Measurements from ENCODE around the gene PAOX.
"Not testable (repeated sequence)": the region's sequence is repeated elsewhere in the genome, so short reads cannot be mapped to it uniquely, and the experiment has no call there.

The PAOX gene

GRCh38 chr10:133385214-133385613 is 6.2 kb downstream of the PAOX start:
- DNase-seq (ENCODE audit: low read depth, low spot score): no peak

- DNase-seq (ENCODE audit: low read depth, low spot score): not testable (repeated sequence)
Observed at GRCh38 chr10:133386951-133387350, 7.9 kb downstream of the PAOX start.

- no peak for DNase-seq (ENCODE audit: low read depth, low spot score)
Observed at GRCh38 chr10:133388236-133388972, 9.3 kb downstream of the PAOX start.

- DNase-seq (ENCODE audit: low read depth, low spot score): no peak
Observed at GRCh38 chr10:133388973-133389818, 10.1 kb downstream of the PAOX start.

GRCh38 chr10:133390597-133391248 is 11.7 kb downstream of the PAOX start:
- no peak for DNase-seq (ENCODE audit: low read depth, low spot score)

- DNase-seq (ENCODE audit: low read depth, low spot score): no peak
Observed at GRCh38 chr10:133391249-133391635, 12.2 kb downstream of the PAOX start.

GRCh38 chr10:133391761-133392518 is 12.9 kb downstream of the PAOX start:
- DNase-seq (ENCODE audit: low read depth, low spot score): no peak

- no peak for DNase-seq (ENCODE audit: low read depth, low spot score)
Observed at GRCh38 chr10:133393401-133394063, 14.5 kb downstream of the PAOX start.

- DNase-seq (ENCODE audit: low read depth, low spot score): peak; percentile 86
Observed at GRCh38 chr10:133394064-133394663, 15.1 kb downstream of the PAOX start, which contains the start of gene MTG1. Gene MTG1, plus strand, starts transcription at chr10:133394157. Its CDS starts 64 bp downstream, at chr10:133394221.

- no peak for DNase-seq (ENCODE audit: low read depth, low spot score)
Observed at GRCh38 chr10:133394801-133395221, 15.7 kb downstream of the PAOX start.

GRCh38 chr10:133396035-133396624 is 17.1 kb downstream of the PAOX start:
- no peak for DNase-seq (ENCODE audit: low read depth, low spot score)

GRCh38 chr10:133397938-133398337 is 18.9 kb downstream of the PAOX start:
- no peak for DNase-seq (ENCODE audit: low read depth, low spot score)

- DNase-seq (ENCODE audit: low read depth, low spot score): no peak
Observed at GRCh38 chr10:133399123-133399601, 20.1 kb downstream of the PAOX start.

GRCh38 chr10:133400624-133401424 is 21.8 kb downstream of the PAOX start:
- DNase-seq (ENCODE audit: low read depth, low spot score): no peak

GRCh38 chr10:133401500-133401899 is 22.4 kb downstream of the PAOX start:
- no peak for DNase-seq (ENCODE audit: low read depth, low spot score)

- no peak for DNase-seq (ENCODE audit: low read depth, low spot score)
Observed at GRCh38 chr10:133401981-133402725, 23.1 kb downstream of the PAOX start.

GRCh38 chr10:133403359-133403758 is 24.3 kb downstream of the PAOX start:
- DNase-seq (ENCODE audit: low read depth, low spot score): no peak

GRCh38 chr10:133403784-133404183 is 24.7 kb downstream of the PAOX start:
- no peak for DNase-seq (ENCODE audit: low read depth, low spot score)

Measured in activated naive CD8-positive, alpha-beta T cell treated with anti-CD3 and anti-CD28 coated beads, Interleukin-2, amount 50 U/mL, for 16 hours (primary cell).